ENCODE results near the gene LUC7L3. TPM values are rescaled to one million over a fixed set of nuclear protein-coding genes. Genes with fewer than 3 reads are reported as not detected.
A peak's percentile ranks its signal among the peaks of the same experiment; 100 is the strongest.

LUC7L3 gene
- total RNA-seq, 1 donor from 2014 or later = 32.0 TPM

DNA sequence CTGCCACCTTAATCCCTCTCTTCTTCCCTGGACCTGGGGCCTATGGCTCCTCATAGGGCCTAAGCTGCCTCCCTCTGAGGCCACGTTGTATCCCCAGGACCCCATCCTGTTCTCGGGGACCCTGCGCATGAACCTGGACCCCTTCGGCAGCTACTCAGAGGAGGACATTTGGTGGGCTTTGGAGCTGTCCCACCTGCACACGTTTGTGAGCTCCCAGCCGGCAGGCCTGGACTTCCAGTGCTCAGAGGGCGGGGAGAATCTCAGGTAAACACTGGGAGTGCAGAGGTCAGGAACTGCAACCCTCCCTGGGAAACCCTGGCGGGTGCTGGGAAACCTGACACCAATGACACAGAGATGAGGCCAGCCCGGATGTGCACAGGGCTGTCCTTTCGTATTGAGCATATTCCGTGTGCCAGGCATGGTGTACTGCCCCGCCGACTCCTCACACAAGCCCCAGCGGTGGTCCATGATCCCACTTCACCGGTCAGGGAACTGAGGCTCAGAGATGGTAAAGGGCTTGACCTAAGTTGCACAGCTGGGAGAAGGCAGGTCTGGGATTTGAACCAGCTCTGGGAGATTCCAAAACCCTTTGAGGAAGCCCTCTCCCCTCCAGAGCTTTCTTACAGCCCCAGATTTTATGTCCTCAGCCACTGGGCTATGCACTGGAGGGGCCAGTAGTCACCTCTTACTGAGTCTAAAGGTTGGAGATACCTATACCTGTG, 34.6 kb upstream of the LUC7L3 start:
- H3K27me3 ChIP-seq = no peaks in the 10 kb centered on the region
- peaks cover 15 to 28% of the 10 kb centered on the region in 2 donors for H3K4me1 ChIP-seq
- DNase-seq (ENCODE audit: low spot score in 2 of 2) = no peak
- H3K36me3 ChIP-seq = no peaks in the 10 kb centered on the region
- no peak overlapping the region for H3K4me3 ChIP-seq
- no peak overlapping the region for H3K27ac ChIP-seq
- intact Hi-C loops (cut with DNase I) = no loop called here
- H3K9me3 ChIP-seq = no peaks in the 10 kb centered on the region
- TF ChIP-seq, protein P1, sequence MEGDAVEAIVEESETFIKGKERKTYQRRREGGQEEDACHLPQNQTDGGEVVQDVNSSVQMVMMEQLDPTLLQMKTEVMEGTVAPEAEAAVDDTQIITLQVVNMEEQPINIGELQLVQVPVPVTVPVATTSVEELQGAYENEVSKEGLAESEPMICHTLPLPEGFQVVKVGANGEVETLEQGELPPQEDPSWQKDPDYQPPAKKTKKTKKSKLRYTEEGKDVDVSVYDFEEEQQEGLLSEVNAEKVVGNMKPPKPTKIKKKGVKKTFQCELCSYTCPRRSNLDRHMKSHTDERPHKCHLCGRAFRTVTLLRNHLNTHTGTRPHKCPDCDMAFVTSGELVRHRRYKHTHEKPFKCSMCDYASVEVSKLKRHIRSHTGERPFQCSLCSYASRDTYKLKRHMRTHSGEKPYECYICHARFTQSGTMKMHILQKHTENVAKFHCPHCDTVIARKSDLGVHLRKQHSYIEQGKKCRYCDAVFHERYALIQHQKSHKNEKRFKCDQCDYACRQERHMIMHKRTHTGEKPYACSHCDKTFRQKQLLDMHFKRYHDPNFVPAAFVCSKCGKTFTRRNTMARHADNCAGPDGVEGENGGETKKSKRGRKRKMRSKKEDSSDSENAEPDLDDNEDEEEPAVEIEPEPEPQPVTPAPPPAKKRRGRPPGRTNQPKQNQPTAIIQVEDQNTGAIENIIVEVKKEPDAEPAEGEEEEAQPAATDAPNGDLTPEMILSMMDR (IDR thresholded peaks at IDR 0.05) = no peak

DNA sequence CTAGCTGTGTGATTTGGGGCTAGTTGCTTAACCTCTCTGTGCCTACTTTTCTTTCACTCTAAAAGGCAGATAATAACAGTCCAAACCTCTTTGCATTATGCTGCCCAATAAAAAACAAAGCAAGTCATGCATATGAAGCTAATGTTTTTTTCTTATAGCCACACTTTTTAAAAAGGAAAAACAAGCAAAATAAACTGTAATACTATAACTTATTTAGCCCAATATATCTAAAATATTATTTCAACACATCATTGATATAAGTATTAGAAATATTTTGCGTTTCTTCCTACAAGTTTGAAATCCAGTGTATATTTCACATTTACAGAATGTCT, 34.1 kb upstream of the LUC7L3 start:
- H3K27me3 ChIP-seq = no peaks in the 10 kb centered on the region
- no peak for DNase-seq (ENCODE audit: low spot score in 2 of 2)
- H3K27ac ChIP-seq = peak overlapping the region; percentile 89 to 91

DNA sequence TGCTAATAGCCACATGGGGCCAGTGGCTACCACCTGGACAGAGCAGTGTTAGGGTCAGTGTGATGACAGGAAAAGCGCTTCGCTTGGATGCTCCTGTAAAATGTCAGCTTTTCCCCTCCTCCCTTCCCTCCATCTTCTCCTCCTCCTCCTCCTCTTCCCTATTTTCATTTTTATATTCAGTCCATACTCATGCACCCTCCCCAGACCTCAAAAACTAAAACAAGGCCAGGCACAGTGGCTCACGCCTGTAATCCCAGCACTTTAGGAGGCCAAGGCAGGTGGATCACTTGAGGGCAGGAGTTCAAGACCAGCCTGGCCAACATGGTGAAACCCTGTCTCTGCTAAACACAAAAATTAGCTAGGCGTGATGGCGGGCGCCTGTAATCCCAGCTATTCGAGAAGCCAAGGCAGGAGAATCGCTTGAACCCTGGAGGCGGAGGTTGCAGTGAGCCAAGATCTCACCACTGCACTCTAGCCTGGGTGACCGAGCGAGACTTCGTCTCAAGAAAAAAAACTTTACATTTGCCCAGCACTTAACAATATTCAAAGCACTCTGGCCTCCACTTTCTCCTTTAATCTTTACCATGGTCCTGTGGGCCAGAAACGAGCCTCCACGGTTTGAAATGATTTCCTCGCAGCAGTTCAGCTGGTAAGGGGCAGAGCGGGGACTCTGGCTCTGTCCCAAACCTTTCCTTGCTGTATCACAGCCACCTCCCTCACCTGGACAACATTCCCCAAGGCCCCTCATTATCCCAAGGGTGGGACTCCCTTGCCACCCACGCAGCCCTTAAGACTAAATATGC, 33.5 kb upstream of the LUC7L3 start:
- DNase-seq (ENCODE audit: low spot score in 2 of 2) = no peak
- Histone ChIP-seq H3K9me3 (no peaks in the 10 kb centered on the region), H3K27ac (peak overlapping the region; percentile 89 to 91), H3K27me3 (no peaks in the 10 kb centered on the region), H3K4me3 (peak overlapping the region in 1 of 2 donors; percentile 15), H3K36me3 (no peaks in the 10 kb centered on the region), H3K4me1 (peaks cover 15 to 38% of the 10 kb centered on the region in 2 donors)
- intact Hi-C loops (cut with DNase I) = loop anchor here (2.0 kb wide), 1 partner anchor 47 kb away; no protein-coding TSS in a partner anchor
- TF ChIP-seq, protein P1 (IDR thresholded peaks at IDR 0.05) = no peak

More for the DNA sequence above, 34.1 kb upstream of the LUC7L3 start:
- intact Hi-C loops (cut with DNase I) = no loop called here
- peaks cover 15 to 32% of the 10 kb centered on the region in 2 donors for H3K4me1 ChIP-seq
- no peaks in the 10 kb centered on the region for H3K36me3 ChIP-seq
- TF ChIP-seq, protein P1 (IDR thresholded peaks at IDR 0.05) = no peak
- H3K4me3 ChIP-seq = no peak overlapping the region
- no peaks in the 10 kb centered on the region for H3K9me3 ChIP-seq

DNA sequence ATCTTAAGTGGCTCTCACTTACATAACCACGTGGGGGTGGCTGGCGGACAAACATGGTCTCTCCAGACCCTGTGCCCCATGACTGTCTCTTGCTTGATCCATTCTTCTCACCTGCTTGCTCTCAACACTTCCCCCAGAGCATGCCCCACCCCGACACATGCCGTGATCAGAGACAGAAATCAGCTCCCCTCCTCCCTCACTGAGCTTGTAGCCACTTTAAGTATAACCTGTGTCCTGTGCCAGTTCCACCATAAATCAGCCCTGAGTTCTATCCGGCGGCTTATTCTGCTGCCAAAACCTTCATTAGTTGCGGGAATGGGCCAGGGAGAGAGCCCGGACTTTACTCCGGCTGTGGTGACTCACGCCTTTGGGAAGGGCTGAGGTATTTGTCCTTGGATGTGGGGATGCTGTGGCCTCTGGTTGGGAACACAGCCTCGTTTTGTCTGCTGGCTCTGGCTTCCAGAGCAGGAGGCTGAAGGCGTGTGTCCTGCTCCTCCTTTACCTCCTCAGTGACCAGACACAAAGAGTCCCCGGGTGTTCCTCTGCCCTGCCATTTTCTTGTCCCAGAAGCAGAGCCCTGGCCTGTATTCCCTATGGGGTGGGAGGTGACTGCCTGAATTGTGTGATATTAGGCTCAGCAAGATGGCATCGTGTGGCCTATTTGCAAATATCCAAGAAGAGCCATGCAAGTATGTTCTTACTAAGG, 32.8 kb upstream of the LUC7L3 start:
- Histone ChIP-seq H3K4me3 (peak overlapping the region in 1 of 2 donors; percentile 15), H3K27me3 (no peaks in the 10 kb centered on the region), H3K4me1 (peaks cover 15 to 41% of the 10 kb centered on the region in 2 donors), H3K9me3 (no peaks in the 10 kb centered on the region), H3K36me3 (no peaks in the 10 kb centered on the region), H3K27ac (peak overlapping the region; percentile 89 to 91)
- intact Hi-C loops (cut with DNase I) = loop anchor here (2.0 kb wide), 1 partner anchor 48 kb away; no protein-coding TSS in a partner anchor
- DNase-seq (ENCODE audit: low spot score in 2 of 2) = peak; percentile 61 to 96
- TF ChIP-seq, protein P1 (IDR thresholded peaks at IDR 0.05) = no peak

DNA sequence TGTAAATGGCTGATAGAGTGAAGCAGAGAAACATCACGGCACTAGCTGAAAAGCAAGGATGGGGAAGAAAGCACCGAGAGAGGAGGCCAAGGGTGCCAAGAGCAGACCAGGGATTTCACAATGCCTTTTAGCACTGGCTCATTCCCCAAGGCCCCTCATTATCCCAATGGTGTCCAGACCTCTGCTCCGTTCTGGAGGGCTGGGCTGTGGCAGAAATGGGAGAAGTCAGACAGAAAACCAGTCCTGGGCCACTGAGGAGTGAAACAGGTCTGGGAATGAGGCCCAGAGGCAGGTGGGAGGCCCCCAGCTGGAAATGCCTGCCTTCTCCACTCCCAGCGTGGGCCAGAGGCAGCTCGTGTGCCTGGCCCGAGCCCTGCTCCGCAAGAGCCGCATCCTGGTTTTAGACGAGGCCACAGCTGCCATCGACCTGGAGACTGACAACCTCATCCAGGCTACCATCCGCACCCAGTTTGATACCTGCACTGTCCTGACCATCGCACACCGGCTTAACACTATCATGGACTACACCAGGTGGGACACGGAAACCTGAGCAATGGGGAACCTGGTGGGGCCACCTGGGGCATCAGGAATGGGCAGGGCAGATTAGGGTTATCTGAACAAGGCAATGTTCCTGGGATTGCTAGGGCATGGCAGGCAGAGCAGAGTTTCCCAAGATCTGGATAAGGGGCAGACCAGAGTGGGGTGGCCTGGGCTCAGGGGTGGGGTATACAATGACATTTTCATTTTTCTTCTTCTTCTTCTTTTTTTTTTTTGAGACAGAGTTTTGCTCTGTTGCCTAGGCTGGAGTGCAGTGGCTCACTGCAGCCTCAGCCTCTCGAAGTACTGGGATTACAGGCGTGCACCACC, 32.0 kb upstream of the LUC7L3 start:
- no peak for DNase-seq (ENCODE audit: low spot score in 2 of 2)
- Histone ChIP-seq H3K27ac (peak overlapping the region; percentile 89 to 91), H3K36me3 (peaks cover 0 to 4% of the 10 kb centered on the region in 2 donors), H3K27me3 (no peaks in the 10 kb centered on the region), H3K9me3 (no peaks in the 10 kb centered on the region), H3K4me3 (no peak overlapping the region), H3K4me1 (peaks cover 15 to 47% of the 10 kb centered on the region in 2 donors)
- TF ChIP-seq, protein P1 (IDR thresholded peaks at IDR 0.05) = no peak
- intact Hi-C loops (cut with DNase I) = loop anchor here (2.0 kb wide), 1 partner anchor 49 kb away; no protein-coding TSS in a partner anchor
